HCT116 (cell line): ENCODE measurements around the gene CDH4. TPM values are rescaled to one million over a fixed set of nuclear protein-coding genes. Genes with fewer than 3 reads are reported as not detected.

ENCODE experiments used
- ATAC-seq: fragments of 200-7000 bp; cut with Tn5 transposase; 2 replicates; pipeline ENCODE4 v1.9.1; 2020; ENCODE audit warnings: mild to moderate bottlenecking, moderate library complexity
- BruUV-seq: library from RNA; stranded (reverse); fragments of 400-500 nt; replicated peaks from 2 replicates; lab custom pipeline; 2021; lab: Mats Ljungman, UMichigan
- CTCF ChIA-PET: fragments of 300-600 bp; sonication (Branson Sonifier 250); formaldehyde crosslinking; loops from one replicate; lab custom pipeline; 2021; ENCODE audit warnings: antibody characterized with exemption; lab: Charles Lee
- POLR2A ChIA-PET: fragments of 300-600, 350-600 bp; sonication (Branson Sonifier 250); formaldehyde crosslinking; loops from one replicate; lab custom pipeline; 2021; ENCODE audit warnings: antibody characterized with exemption; lab: Charles Lee
- RAD21 ChIA-PET, 2 experiments: fragments of 300-600 bp; sonication (Branson Sonifier 250); formaldehyde crosslinking; loops; one replicate each; lab custom pipeline; 2023; ENCODE audit warnings: low total read pairs in 2 of 2; ENCODE audit not compliant: uncharacterized antibody in 2 of 2, unreplicated experiment in 2 of 2, low non-redundant PET in 1 of 2; lab: Charles Lee
- DNase-seq: peaks from one replicate; pipeline ENCODE4 v3.0.0-alpha.2; 2010; ENCODE audit warnings: low read depth, low spot score
- H2AFZ ChIP-seq: fragments of 200-600 bp; shearing (Covaris generic), sonication (generic); 2 replicates; pipeline ENCODE4 v1.6.1; 2017; ENCODE audit warnings: low read depth, mixed run types, mixed read lengths, antibody characterized with exemption, low read length; ENCODE audit not compliant: poor library complexity, severe bottlenecking
- H3K27ac ChIP-seq: 2 replicates; pipeline ENCODE4 v1.5.1; 2012; ENCODE audit warnings: low read depth, low read length
- H3K27me3 ChIP-seq: fragments of 200-600 bp; sonication (generic); 2 replicates; pipeline ENCODE4 v1.6.1; 2016; ENCODE audit warnings: mixed run types, low read length, mixed read lengths; ENCODE audit not compliant: insufficient read depth
- H3K36me3 ChIP-seq, 2 experiments: fragments of 200-500 bp in 1 of 2; fragments of 200-600 bp in 1 of 2; sonication (Bioruptor generic) in 1 of 2; sonication (generic) in 1 of 2; 2 replicates each; pipeline versions ENCODE4 v1.5.1 to v1.6.1; 2014 to 2016; ENCODE audit warnings: low read length in 2 of 2, inconsistent platforms in 1 of 2, mixed read lengths in 1 of 2, mixed run types in 1 of 2; ENCODE audit not compliant: insufficient read depth in 2 of 2, control insufficient read depth in 1 of 2
- H3K4me1 ChIP-seq, 2 experiments: fragments of 200-600 bp in 1 of 2; sonication (generic) in 1 of 2; 2 replicates each; pipeline versions ENCODE4 v1.5.1 to v1.6.1; 2012 to 2017; ENCODE audit warnings: low read length in 2 of 2, inconsistent platforms in 1 of 2, mild to moderate bottlenecking in 1 of 2, mixed read lengths in 1 of 2, mixed run types in 1 of 2, moderate library complexity in 1 of 2; ENCODE audit not compliant: insufficient read depth in 2 of 2, control insufficient read depth in 1 of 2
- H3K4me2 ChIP-seq: fragments of 200-600 bp; sonication (generic); 2 replicates; pipeline ENCODE4 v1.6.1; 2017; ENCODE audit warnings: mixed run types, low read length, mixed read lengths
- H3K4me3 ChIP-seq, 2 experiments: fragments of 200-600 bp in 1 of 2; sonication (generic) in 1 of 2; replicated peaks in 1 of 2; 2 replicates each; pipeline ENCODE4 v1.5.1; 2011 to 2016; ENCODE audit warnings: low read length in 2 of 2, control low read depth in 1 of 2, low read depth in 1 of 2, mild to moderate bottlenecking in 1 of 2, mixed read lengths in 1 of 2, mixed run types in 1 of 2
- H3K79me2 ChIP-seq: fragments of 200-600 bp; sonication (generic); 2 replicates; pipeline ENCODE4 v1.6.1; 2017; ENCODE audit warnings: mild to moderate bottlenecking, mixed run types, low read length, moderate library complexity, mixed read lengths; ENCODE audit not compliant: insufficient read depth
- H3K9ac ChIP-seq: fragments of 200-600 bp; sonication (generic); 2 replicates; pipeline ENCODE4 v1.6.1; 2016; ENCODE audit warnings: low read length, mixed read lengths
- H3K9me2 ChIP-seq: fragments of 200-600 bp; sonication (generic), shearing (Covaris generic); 2 replicates; pipeline ENCODE4 v1.6.1; 2017; ENCODE audit warnings: mixed run types, mild to moderate bottlenecking, moderate library complexity; ENCODE audit not compliant: insufficient read depth
- H3K9me3 ChIP-seq, 2 experiments: fragments of 200-500 bp in 1 of 2; fragments of 200-600 bp in 1 of 2; sonication (Bioruptor generic) in 1 of 2; sonication (generic) in 1 of 2; 2 replicates each; pipeline ENCODE4 v1.6.1; 2014 to 2017; ENCODE audit warnings: low read length in 2 of 2, mixed read lengths in 2 of 2, inconsistent platforms in 1 of 2, low read depth in 1 of 2, mild to moderate bottlenecking in 1 of 2, mixed run types in 1 of 2, moderate library complexity in 1 of 2; ENCODE audit not compliant: control insufficient read depth in 1 of 2, insufficient read depth in 1 of 2
- H4K20me1 ChIP-seq: fragments of 200-600 bp; sonication (generic), shearing (Covaris generic); 2 replicates; pipeline ENCODE4 v1.6.1; 2017; ENCODE audit warnings: mixed run types, mild to moderate bottlenecking, moderate library complexity; ENCODE audit not compliant: insufficient read depth
- ATF3 ChIP-seq: IDR thresholded peaks from 2 replicates; pipeline ENCODE4 v1.6.1; 2012
- CBX3 ChIP-seq: IDR thresholded peaks from 2 replicates; pipeline ENCODE4 v1.6.1; 2012; ENCODE audit warnings: low read depth
- CEBPB ChIP-seq: IDR thresholded peaks from 2 replicates; pipeline ENCODE4 v1.6.1; 2012; ENCODE audit warnings: low read depth
- ELF1 ChIP-seq: IDR thresholded peaks from 2 replicates; pipeline ENCODE4 v1.6.1; 2012; ENCODE audit warnings: low read depth, borderline replicate concordance
- EZH2phosphoT487 ChIP-seq: fragments of 200-600 bp; IDR thresholded peaks from 2 replicates; pipeline ENCODE4 v1.6.1; 2018; ENCODE audit warnings: antibody characterized with exemption, borderline replicate concordance
- FOSL1 ChIP-seq: IDR thresholded peaks from 2 replicates; pipeline ENCODE4 v1.6.1; 2012; ENCODE audit warnings: low read depth
- JUND ChIP-seq: IDR thresholded peaks from 2 replicates; pipeline ENCODE4 v1.6.1; 2012
- POLR2AphosphoS5 ChIP-seq: IDR thresholded peaks from 2 replicates; pipeline ENCODE4 v1.6.1; 2011; ENCODE audit warnings: mild to moderate bottlenecking, low read depth, low read length, moderate library complexity
- RAD21 ChIP-seq: IDR thresholded peaks from 2 replicates; pipeline ENCODE4 v1.6.1; 2012; ENCODE audit warnings: low read depth, mild to moderate bottlenecking
- SIN3A ChIP-seq: IDR thresholded peaks from 2 replicates; pipeline ENCODE4 v1.6.1; 2012; ENCODE audit warnings: low read depth
- SP1 ChIP-seq: IDR thresholded peaks from 2 replicates; pipeline ENCODE4 v1.6.1; 2012; ENCODE audit warnings: low read depth
- SRF ChIP-seq: IDR thresholded peaks from 2 replicates; pipeline ENCODE4 v1.6.1; 2012; ENCODE audit warnings: low read depth
- YY1 ChIP-seq: IDR thresholded peaks from 2 replicates; pipeline ENCODE4 v1.6.1; 2011; ENCODE audit warnings: low read length, low read depth, moderate library complexity, mild to moderate bottlenecking; ENCODE audit not compliant: insufficient replicate concordance; ENCODE audit errors: extremely low read depth
- ZFX ChIP-seq: fragments of 450-650 bp; IDR thresholded peaks from 2 replicates; pipeline ENCODE4 v1.6.1; 2017
- ZNF274 ChIP-seq: fragments of 200-500 bp; sonication (Bioruptor generic); IDR thresholded peaks from 2 replicates; pipeline ENCODE4 v1.6.1; 2014; ENCODE audit warnings: mild to moderate bottlenecking, low read depth, low read length, inconsistent platforms
- intact Hi-C: fragments of 100-400 bp; cut with micrococcal nuclease; formaldehyde crosslinking; loops from 2 replicates; pipeline ENCODE4 v1.10.0; 2022
- total RNA-seq: library from RNA; stranded (reverse); gene quantifications from one replicate; pipeline ENCODE4 v1.2.1, GENCODE V29; 2021; ENCODE audit not compliant: unreplicated experiment
- TF ChIP-seq, protein P1 (sequence below), 3 experiments: fragments of 200-600 bp in 1 of 3; sonication (generic) in 1 of 3; IDR thresholded peaks in 2 of 3; conservative IDR thresholded peaks in 1 of 3; 2 replicates each; pipeline ENCODE4 v1.5.1; 2012 to 2017; ENCODE audit warnings: low read depth in 2 of 3, low read length in 2 of 3, antibody characterized with exemption in 1 of 3, borderline replicate concordance in 1 of 3, control low read depth in 1 of 3, mild to moderate bottlenecking in 1 of 3, mixed read lengths in 1 of 3, mixed run types in 1 of 3, moderate library complexity in 1 of 3; ENCODE audit not compliant: insufficient read depth in 1 of 3

The CDH4 gene
- total RNA-seq, 1 experiment from 2014 or later: not detected

DNA sequence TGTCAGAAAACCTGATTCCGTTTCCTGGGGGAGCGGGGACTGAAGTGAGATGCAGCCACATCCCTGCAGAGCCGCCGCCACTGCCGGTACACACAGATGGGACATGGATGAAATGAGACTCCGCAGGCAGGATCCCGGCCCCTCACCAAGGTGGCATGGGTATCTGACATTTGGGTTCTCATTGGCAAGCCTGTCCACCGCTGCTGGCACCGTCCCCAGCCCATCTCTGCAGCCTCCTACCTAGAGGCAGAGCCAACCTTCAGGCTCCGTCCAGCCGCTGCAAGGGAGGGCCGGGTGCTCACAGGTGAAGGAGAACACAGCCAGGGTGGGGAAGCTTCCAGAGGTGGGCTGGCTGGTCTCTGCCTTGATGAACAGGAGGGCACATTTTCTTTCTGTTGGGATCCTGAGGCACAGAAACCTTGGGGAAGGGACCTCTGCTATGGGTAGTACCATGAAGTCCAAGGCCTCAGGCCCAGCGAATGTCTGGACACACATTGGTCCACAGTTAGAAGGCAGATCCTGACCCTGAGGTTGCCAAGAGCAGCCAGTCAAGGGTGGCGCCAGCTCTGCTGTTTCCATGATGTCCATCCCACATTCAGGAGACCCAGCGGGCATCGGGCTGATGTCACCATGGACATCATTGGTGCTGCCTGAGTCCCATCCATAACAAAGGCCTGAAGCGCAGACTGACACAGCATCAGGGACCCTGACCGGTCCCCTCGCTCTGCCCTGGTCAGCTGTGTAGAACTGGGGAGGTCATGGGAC is 636.2 kb downstream of the CDH4 start:
- Histone ChIP-seq H3K9ac (no peak overlapping the region), H3K4me1 (no peaks in the 10 kb centered on the region), H3K79me2 (no peaks in the 10 kb centered on the region), H3K27me3 (peaks cover 6% of the 10 kb centered on the region; the same call in 1 of the 2 replicates), H3K9me3 (no peaks in the 10 kb centered on the region), H3K9me2 (no peaks in the 10 kb centered on the region), H3K27ac (no peak overlapping the region), H3K36me3 (no peaks in the 10 kb centered on the region), H3K4me3 (no peak overlapping the region), H2AFZ (no peak overlapping the region), H4K20me1 (no peaks in the 10 kb centered on the region), H3K4me2 (no peak overlapping the region)
- ChIA-PET RAD21 (no interaction called here), POLR2A (no interaction called here), CTCF (interaction anchor here (1.6 kb wide), 1 partner anchor 1831 kb away, joined by 5 read pairs; no protein-coding TSS in a partner anchor)
- ATAC-seq: no peak
- DNase-seq: no peak
- no TSS peak for BruUV-seq
- TF ChIP-seq YY1: no peak
- no peak for TF ChIP-seq SP1
- TF ChIP-seq ATF3: no peak
- TF ChIP-seq, protein P1, sequence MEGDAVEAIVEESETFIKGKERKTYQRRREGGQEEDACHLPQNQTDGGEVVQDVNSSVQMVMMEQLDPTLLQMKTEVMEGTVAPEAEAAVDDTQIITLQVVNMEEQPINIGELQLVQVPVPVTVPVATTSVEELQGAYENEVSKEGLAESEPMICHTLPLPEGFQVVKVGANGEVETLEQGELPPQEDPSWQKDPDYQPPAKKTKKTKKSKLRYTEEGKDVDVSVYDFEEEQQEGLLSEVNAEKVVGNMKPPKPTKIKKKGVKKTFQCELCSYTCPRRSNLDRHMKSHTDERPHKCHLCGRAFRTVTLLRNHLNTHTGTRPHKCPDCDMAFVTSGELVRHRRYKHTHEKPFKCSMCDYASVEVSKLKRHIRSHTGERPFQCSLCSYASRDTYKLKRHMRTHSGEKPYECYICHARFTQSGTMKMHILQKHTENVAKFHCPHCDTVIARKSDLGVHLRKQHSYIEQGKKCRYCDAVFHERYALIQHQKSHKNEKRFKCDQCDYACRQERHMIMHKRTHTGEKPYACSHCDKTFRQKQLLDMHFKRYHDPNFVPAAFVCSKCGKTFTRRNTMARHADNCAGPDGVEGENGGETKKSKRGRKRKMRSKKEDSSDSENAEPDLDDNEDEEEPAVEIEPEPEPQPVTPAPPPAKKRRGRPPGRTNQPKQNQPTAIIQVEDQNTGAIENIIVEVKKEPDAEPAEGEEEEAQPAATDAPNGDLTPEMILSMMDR (IDR thresholded peaks at IDR 0.05 in 2 of 3, conservative IDR thresholded peaks at IDR 0.05 in 1 of 3; ENCODE audit: borderline replicate concordance in 1 of 3, insufficient read depth in 1 of 3, low read depth in 2 of 3, low read length in 2 of 3): no peak
- no peak for TF ChIP-seq CBX3
- TF ChIP-seq CEBPB: no peak
- intact Hi-C loops: no loop called here

- H2AFZ ChIP-seq: no peak overlapping the region
- DNase-seq (no peak), ATAC-seq (no peak)
- no TSS peak for BruUV-seq
- ChIA-PET POLR2A (no interaction called here), CTCF (no interaction called here), RAD21 (no interaction called here)
- no peaks in the 10 kb centered on the region for H3K4me1 ChIP-seq
- intact Hi-C loops: no loop called here
- no peaks in the 10 kb centered on the region for H3K36me3 ChIP-seq
- H4K20me1 ChIP-seq: no peaks in the 10 kb centered on the region
- H3K9me2 ChIP-seq: no peaks in the 10 kb centered on the region
- H3K27ac ChIP-seq: no peak overlapping the region
- no peak overlapping the region for H3K4me2 ChIP-seq
- no peak overlapping the region for H3K4me3 ChIP-seq
- H3K9me3 ChIP-seq: no peaks in the 10 kb centered on the region
- no peaks in the 10 kb centered on the region for H3K79me2 ChIP-seq
- TF ChIP-seq SRF (no peak), CEBPB (no peak), FOSL1 (no peak), ZFX (no peak), SIN3A (no peak), RAD21 (no peak), SP1 (no peak), POLR2AphosphoS5 (no peak), CBX3 (no peak), ELF1 (no peak), EZH2phosphoT487 (no peak), ZNF274 (no peak), JUND (no peak), ATF3 (no peak), YY1 (no peak)
- no peaks in the 10 kb centered on the region for H3K27me3 ChIP-seq
- no peak overlapping the region for H3K9ac ChIP-seq
These were observed 637.6 kb downstream of the CDH4 start for GRCh38 chr20:61889659-61890058.
